Left ventricle myocardium inferior (tissue), 1 donor: Measurements from ENCODE around the gene MAN2B1. TPM values are rescaled to one million over a fixed set of nuclear protein-coding genes. Genes with fewer than 3 reads are reported as not detected.
"Not testable (repeated sequence)": the region's sequence is repeated elsewhere in the genome, so short reads cannot be mapped to it uniquely, and the experiment has no call there.

Experiments used
- DNase-seq: peaks from one replicate; pipeline ENCODE4 v3.0.0-alpha.2; 2020
- H3K27ac ChIP-seq: fragments of 200-600 bp; replicated peaks from 2 replicates; pipeline ENCODE4 v1.8.0; 2021
- H3K27me3 ChIP-seq: fragments of 200-600 bp; 2 replicates; pipeline ENCODE4 v1.8.0; 2021; ENCODE audit warnings: low read depth
- H3K36me3 ChIP-seq: fragments of 200-600 bp; 2 replicates; pipeline ENCODE4 v1.8.0; 2021
- H3K4me1 ChIP-seq: fragments of 200-600 bp; 2 replicates; pipeline ENCODE4 v1.8.0; 2021
- H3K4me3 ChIP-seq: fragments of 200-600 bp; 2 replicates; pipeline ENCODE4 v1.8.0; 2021; ENCODE audit warnings: mild to moderate bottlenecking, moderate library complexity
- H3K9me3 ChIP-seq: fragments of 200-600 bp; replicated peaks from 2 replicates; pipeline ENCODE4 v1.8.0; 2021
- intact Hi-C: fragments of 100-400 bp; cut with micrococcal nuclease; formaldehyde crosslinking; loops from one replicate; pipeline ENCODE4 v1.11.0; 2022
- long read RNA-seq: library from polyadenylated mRNA; unstranded; transcript quantifications from one replicate; pipeline ENCODE4 v2.0.0, GENCODE V29; 2021
- total RNA-seq: library from RNA; stranded (reverse); fragmentation: NEBNext Ultra II Directional; extraction: Animal tissue kit (Norgen Biotek cat#: 25700); gene quantifications from one replicate; pipeline ENCODE4 v1.2.1, GENCODE V29; 2021
- TF ChIP-seq, protein P1 (sequence below): fragments of 200-600 bp; IDR thresholded peaks from 2 replicates; pipeline ENCODE4 v1.8.0; 2021; ENCODE audit warnings: antibody characterized with exemption, mild to moderate bottlenecking, borderline replicate concordance
- donor health status: DM: no; HTN: yes; CAD: no; lungs with severe emphysema.

MAN2B1 gene
- total RNA-seq: 26.7 TPM
- long read RNA-seq, transcript MAN2B1-203 (24 exons, 3,184 nt): major isoform, 21 of 34 reads
- long read RNA-seq, partial matches to known transcripts: 5 of 34 reads
- long read RNA-seq, other reads (novel, unspliced or antisense): 8 of 34 reads

DNA sequence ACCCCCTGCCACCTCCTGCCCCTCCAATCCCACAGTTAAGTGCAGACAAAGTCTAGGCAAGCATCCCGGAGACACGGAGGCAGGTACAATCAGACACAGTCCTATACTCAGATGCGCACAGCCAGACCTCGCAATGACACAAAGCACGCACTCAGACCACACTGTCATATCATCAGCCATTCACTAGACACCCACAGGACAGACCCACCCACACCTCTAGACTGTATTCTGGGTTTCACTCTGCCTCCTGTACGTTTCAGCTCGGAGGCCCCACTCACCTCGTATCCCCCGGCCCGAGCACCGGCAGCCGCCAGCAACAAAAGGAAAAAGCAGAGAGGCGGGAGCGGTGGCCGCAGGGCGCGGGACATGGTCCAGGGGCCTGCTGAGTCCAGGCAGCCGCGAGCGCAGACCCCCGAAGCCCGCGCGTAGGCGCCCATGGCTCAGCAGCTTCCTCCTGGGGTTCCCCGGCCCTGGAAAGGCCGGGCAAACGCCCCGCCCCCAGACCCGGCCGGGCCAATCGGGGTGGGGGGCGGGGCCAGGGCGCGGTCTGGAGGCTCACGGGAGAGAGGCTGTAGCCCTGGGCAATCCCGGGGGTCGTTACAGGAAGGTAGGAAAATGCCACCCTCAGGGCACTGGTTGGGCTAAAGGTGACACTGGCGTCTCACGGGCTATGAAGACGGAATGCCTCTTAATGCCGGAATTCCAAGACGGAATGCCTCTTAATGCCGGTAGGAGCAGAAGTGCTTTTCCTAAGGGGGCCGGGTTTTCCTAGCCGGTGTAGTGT, at the start of gene MAN2B1, which contains the start of gene WDR83:
Gene MAN2B1 (minus strand): TSS at position 478 of the 784 bp plus-strand sequence. CDS start 41 bp downstream, at position 437.
Gene WDR83 (plus strand): TSS at position 543 of the 784 bp plus-strand sequence. CDS start 2,984 bp downstream, outside the sequence.
- intact Hi-C loops: no loop called here
- H3K27ac ChIP-seq: peak within 1 kb of the TSS; percentile 83
- peak within 1 kb of the TSS; percentile 92 for H3K4me3 ChIP-seq
- TF ChIP-seq, protein P1, sequence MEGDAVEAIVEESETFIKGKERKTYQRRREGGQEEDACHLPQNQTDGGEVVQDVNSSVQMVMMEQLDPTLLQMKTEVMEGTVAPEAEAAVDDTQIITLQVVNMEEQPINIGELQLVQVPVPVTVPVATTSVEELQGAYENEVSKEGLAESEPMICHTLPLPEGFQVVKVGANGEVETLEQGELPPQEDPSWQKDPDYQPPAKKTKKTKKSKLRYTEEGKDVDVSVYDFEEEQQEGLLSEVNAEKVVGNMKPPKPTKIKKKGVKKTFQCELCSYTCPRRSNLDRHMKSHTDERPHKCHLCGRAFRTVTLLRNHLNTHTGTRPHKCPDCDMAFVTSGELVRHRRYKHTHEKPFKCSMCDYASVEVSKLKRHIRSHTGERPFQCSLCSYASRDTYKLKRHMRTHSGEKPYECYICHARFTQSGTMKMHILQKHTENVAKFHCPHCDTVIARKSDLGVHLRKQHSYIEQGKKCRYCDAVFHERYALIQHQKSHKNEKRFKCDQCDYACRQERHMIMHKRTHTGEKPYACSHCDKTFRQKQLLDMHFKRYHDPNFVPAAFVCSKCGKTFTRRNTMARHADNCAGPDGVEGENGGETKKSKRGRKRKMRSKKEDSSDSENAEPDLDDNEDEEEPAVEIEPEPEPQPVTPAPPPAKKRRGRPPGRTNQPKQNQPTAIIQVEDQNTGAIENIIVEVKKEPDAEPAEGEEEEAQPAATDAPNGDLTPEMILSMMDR: no peak
- H3K9me3 ChIP-seq: no peaks in the 10 kb centered on the region
- H3K36me3 ChIP-seq: peaks cover 41% of the 10 kb centered on the region
- DNase-seq: peak; percentile 82
- peaks cover 52% of the 10 kb centered on the region for H3K4me1 ChIP-seq
- no peaks in the 10 kb centered on the region for H3K27me3 ChIP-seq

DNA sequence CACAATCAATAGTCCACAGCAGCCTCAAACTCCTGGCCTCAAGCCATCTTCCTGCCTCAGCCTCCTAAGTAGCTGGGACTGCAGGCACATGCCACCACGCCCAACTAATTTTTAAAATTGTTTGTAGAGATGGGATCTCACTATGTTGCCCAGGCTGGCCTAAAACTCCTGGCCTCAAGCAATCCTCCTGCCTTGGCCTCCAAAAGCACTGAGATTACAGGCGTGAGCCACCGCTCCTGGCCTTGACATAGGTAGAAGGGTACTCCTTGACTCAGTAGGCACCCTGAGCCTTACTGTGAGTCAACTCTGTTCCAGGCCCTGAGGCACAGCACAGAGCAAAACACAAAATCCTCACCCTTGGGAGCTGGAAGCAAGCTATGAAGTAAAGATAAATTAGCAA, 49.4 kb upstream of the MAN2B1 start:
- intact Hi-C loops: no loop called here
- TF ChIP-seq, protein P1: no peak
- no peaks in the 10 kb centered on the region for H3K9me3 ChIP-seq
- H3K27me3 ChIP-seq: no peaks in the 10 kb centered on the region
- H3K4me1 ChIP-seq: peaks cover 21% of the 10 kb centered on the region
- DNase-seq: no peak
- H3K27ac ChIP-seq: no peak overlapping the region
- H3K36me3 ChIP-seq: peaks cover 79% of the 10 kb centered on the region
- no peak overlapping the region for H3K4me3 ChIP-seq

DNA sequence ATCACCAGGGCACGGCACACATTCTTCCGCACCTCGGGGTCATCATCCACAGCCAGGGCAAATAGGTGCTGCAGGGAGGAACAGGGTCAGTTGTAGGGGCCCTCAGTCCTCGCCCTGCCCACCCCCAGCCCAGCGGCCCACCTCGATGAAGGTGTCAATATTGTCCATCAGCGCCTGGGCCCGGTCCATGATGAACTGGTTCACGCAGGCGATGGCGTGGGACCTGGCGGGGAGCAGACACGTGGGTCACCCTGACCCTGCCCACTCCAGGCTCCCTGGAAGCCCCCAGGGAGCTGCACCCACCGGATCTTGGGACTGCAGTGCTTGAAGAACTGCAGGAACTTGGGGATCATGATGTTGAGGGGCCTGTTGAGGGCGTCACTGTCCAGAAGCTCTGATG, 48.6 kb upstream of the MAN2B1 start:
- H3K27me3 ChIP-seq: no peaks in the 10 kb centered on the region
- H3K36me3 ChIP-seq: peaks cover 87% of the 10 kb centered on the region
- H3K9me3 ChIP-seq: no peaks in the 10 kb centered on the region
- no peak overlapping the region for H3K4me3 ChIP-seq
- H3K4me1 ChIP-seq: peaks cover 12% of the 10 kb centered on the region
- DNase-seq: no peak
- TF ChIP-seq, protein P1: no peak
- H3K27ac ChIP-seq: no peak overlapping the region
- intact Hi-C loops: no loop called here

DNA sequence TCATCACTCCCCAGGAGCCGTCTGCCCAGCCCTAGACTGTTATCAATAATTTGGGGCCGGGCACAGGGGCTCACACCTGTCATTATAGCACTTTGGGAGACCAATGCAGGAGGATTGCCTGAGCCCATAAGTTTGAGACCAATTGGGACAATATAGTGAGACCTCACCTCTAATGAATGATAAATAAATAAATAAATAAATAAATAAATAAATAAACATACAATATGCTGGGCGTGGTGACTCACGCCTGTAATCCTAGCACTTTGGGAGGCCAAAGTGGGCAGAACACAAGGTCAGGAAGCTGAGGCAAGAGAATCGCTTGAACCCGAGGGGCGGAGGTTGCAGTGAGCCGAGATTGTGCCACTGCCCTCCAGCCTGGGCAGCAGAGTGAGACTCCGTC, 46.8 kb upstream of the MAN2B1 start:
- intact Hi-C loops, DNase-seq, H3K4me3 ChIP-seq: not testable (repeated sequence)

DNA sequence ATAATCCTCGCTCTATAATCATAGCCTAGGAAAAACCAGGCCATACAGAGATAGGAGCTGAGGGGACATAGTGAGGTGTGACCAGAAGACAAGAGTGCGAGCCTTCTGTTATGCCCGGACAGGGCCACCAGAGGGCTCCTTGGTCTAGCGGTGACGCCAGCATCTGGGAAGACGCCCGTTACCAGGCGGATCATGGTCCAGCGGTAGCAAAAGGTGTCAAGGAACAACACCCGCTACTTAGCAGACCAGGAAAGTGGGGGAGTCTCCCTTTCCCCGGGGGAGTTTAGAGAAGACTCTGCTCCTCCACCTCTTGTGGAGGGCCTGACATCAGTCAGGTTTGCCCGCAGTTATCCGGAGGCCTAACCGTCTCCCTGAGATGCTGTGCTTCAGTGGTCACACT, 45.5 kb upstream of the MAN2B1 start:
- intact Hi-C loops, H3K27ac ChIP-seq, H3K9me3 ChIP-seq: not testable (repeated sequence)

More for the DNA sequence above, 46.8 kb upstream of the MAN2B1 start:
- not testable (repeated sequence) for H3K27me3 ChIP-seq, H3K9me3 ChIP-seq, H3K4me1 ChIP-seq, H3K27ac ChIP-seq
- peaks cover 93% of the 10 kb centered on the region for H3K36me3 ChIP-seq

More for the DNA sequence above, 45.5 kb upstream of the MAN2B1 start:
- not testable (repeated sequence) for DNase-seq, H3K4me1 ChIP-seq, H3K27me3 ChIP-seq, H3K4me3 ChIP-seq
- H3K36me3 ChIP-seq: peaks cover 93% of the 10 kb centered on the region
- TF ChIP-seq, protein P1: peak; percentile 45
